ENCODE data around the gene ITGBL1. TPM values are rescaled to one million over a fixed set of nuclear protein-coding genes. Genes with fewer than 3 reads are reported as not detected.
A peak's percentile ranks its signal among the peaks of the same experiment; 100 is the strongest.

The ITGBL1 gene
- total RNA-seq, 1 experiment from 2014 or later: 37.1 TPM

DNA sequence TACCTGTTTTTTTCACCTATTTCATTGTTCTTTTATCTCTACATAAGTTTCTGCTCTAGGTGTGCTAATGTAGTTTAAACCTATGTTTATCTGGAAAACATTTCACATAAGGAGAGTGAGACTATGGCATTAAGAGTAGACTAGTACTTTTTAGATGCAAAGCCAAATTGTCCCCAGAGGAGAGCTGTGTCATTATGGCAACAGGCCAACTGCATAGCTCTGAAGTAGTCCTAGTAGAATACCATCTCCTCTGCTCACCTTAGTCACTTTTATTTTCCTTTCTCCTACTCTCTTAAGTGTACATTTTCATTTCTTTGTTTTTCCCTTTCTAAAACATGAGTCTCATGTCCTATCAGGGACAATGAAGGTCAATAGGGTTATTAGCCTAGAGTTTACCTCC is 123.1 kb downstream of the ITGBL1 start:
- Histone ChIP-seq H3K4me1 (ENCODE audit: insufficient read depth, low read length) (peaks cover 52% of the 10 kb centered on the region), H2AFZ (ENCODE audit: low read length) (no peak overlapping the region), H3F3A (ENCODE audit: low read length, unreplicated experiment) (no peaks in the 10 kb centered on the region), H3K36me3 (ENCODE audit: low read depth, low read length) (no peaks in the 10 kb centered on the region), H3K9ac (ENCODE audit: low read length) (peak overlapping the region; percentile 67; the same call in 1 of the 2 replicates), H3K4me2 (ENCODE audit: low read length) (peak overlapping the region; percentile 62), H3K27me3 (ENCODE audit: low read length) (no peaks in the 10 kb centered on the region), H3K4me3 (ENCODE audit: low read length) (no peak overlapping the region), H3K9me3 (ENCODE audit: low read length) (no peaks in the 10 kb centered on the region), H3K9me2 (replicated peaks; ENCODE audit: low read length) (no peaks in the 10 kb centered on the region), H3K79me2 (ENCODE audit: low read length) (peaks cover 46% of the 10 kb centered on the region), H3K27ac (ENCODE audit: low read length) (peak overlapping the region; percentile 96), H4K20me1 (ENCODE audit: low read length) (no peaks in the 10 kb centered on the region)
- CTCF ChIA-PET: no interaction called here
- POLR2A ChIA-PET (ENCODE audit: unreplicated experiment): no interaction called here
- intact Hi-C loops (cut with micrococcal nuclease): loop anchor here (5.0 kb wide), 1 partner anchor 182 kb away; no protein-coding TSS in a partner anchor
- ATAC-seq: peak; percentile 55
- TF ChIP-seq, protein P1, sequence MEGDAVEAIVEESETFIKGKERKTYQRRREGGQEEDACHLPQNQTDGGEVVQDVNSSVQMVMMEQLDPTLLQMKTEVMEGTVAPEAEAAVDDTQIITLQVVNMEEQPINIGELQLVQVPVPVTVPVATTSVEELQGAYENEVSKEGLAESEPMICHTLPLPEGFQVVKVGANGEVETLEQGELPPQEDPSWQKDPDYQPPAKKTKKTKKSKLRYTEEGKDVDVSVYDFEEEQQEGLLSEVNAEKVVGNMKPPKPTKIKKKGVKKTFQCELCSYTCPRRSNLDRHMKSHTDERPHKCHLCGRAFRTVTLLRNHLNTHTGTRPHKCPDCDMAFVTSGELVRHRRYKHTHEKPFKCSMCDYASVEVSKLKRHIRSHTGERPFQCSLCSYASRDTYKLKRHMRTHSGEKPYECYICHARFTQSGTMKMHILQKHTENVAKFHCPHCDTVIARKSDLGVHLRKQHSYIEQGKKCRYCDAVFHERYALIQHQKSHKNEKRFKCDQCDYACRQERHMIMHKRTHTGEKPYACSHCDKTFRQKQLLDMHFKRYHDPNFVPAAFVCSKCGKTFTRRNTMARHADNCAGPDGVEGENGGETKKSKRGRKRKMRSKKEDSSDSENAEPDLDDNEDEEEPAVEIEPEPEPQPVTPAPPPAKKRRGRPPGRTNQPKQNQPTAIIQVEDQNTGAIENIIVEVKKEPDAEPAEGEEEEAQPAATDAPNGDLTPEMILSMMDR (conservative IDR thresholded peaks at IDR 0.05; ENCODE audit: low read depth, low read length): no peak
- TF ChIP-seq EZH2phosphoT487 (IDR thresholded peaks at IDR 0.05; ENCODE audit: borderline replicate concordance, low read length) (no peak), EZH2 (IDR thresholded peaks at IDR 0.05; ENCODE audit: low read length, unreplicated experiment) (no peak)
- no TSS peak for BruUV-seq (replicated peaks)
- DNase-seq: peak; percentile 71

DNA sequence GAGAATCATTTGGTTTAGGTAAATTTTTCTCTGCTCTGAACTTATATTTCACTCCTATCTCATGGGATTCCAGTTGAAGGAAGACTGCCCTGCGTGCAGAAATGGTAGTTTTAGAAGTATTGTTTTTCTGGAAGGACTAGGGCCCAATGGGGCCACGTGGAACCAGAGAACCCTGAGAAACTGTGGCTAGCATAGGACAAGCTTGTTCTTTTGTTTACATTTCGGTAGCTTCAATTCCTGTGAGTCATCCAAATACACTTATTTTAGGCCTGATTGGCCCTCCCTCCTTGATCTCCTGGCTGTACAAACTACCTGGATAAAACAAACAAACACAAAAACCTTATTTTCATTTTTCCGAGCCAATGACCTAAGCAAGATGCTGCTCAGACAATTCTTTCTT is 124.0 kb downstream of the ITGBL1 start:
- no peaks in the 10 kb centered on the region for H3F3A ChIP-seq (ENCODE audit: low read length, unreplicated experiment)
- no peak overlapping the region for H2AFZ ChIP-seq (ENCODE audit: low read length)
- POLR2A ChIA-PET (ENCODE audit: unreplicated experiment): interaction anchor here (0.5 kb wide), 1 partner anchor 122 kb away, joined by 9 read pairs; no protein-coding TSS in a partner anchor
- H4K20me1 ChIP-seq (ENCODE audit: low read length): no peaks in the 10 kb centered on the region
- peak overlapping the region; percentile 96 for H3K27ac ChIP-seq (ENCODE audit: low read length)
- no peaks in the 10 kb centered on the region for H3K27me3 ChIP-seq (ENCODE audit: low read length)
- intact Hi-C loops (cut with micrococcal nuclease): loop anchor here (5.0 kb wide), 1 partner anchor 181 kb away; no protein-coding TSS in a partner anchor
- TF ChIP-seq EZH2phosphoT487 (IDR thresholded peaks at IDR 0.05; ENCODE audit: borderline replicate concordance, low read length) (no peak), EZH2 (IDR thresholded peaks at IDR 0.05; ENCODE audit: low read length, unreplicated experiment) (no peak)
- TF ChIP-seq, protein P1 (conservative IDR thresholded peaks at IDR 0.05; ENCODE audit: low read depth, low read length): no peak
- H3K9ac ChIP-seq (ENCODE audit: low read length): peak overlapping the region; percentile 67
- H3K79me2 ChIP-seq (ENCODE audit: low read length): peaks cover 39% of the 10 kb centered on the region
- peaks cover 43% of the 10 kb centered on the region for H3K4me1 ChIP-seq (ENCODE audit: insufficient read depth, low read length)
- H3K4me3 ChIP-seq (ENCODE audit: low read length): no peak overlapping the region
- no peaks in the 10 kb centered on the region for H3K9me3 ChIP-seq (ENCODE audit: low read length)
- BruUV-seq (replicated peaks): no TSS peak
- CTCF ChIA-PET: interaction anchor here (0.6 kb wide), 1 partner anchor 38 kb away, joined by 9 read pairs; no protein-coding TSS in a partner anchor
- no peaks in the 10 kb centered on the region for H3K9me2 ChIP-seq (replicated peaks; ENCODE audit: low read length)
- peak; percentile 84 for ATAC-seq
- H3K36me3 ChIP-seq (ENCODE audit: low read depth, low read length): no peaks in the 10 kb centered on the region
- DNase-seq: peak; percentile 74
- peak overlapping the region; percentile 62 for H3K4me2 ChIP-seq (ENCODE audit: low read length)

DNA sequence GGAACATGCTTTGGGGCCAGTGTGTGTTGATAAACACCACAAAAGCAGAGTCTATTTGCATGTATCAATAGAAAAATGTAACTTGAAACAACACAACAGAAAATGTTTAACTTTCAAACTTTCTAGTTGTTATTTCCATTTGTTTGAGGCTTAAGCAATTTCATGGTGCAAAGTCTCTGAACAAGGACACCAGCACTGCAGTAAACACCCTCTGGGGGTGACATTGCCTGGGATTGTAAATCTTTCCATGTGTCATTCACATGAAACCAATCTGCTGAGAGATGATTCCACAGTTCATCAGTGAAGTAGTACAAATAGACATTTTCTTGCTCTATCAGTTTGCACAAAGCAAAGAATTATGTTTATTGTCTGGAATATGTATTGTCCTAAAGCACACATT is 124.5 kb downstream of the ITGBL1 start:
- no peaks in the 10 kb centered on the region for H3K36me3 ChIP-seq (ENCODE audit: low read depth, low read length)
- H3K4me3 ChIP-seq (ENCODE audit: low read length): no peak overlapping the region
- BruUV-seq (replicated peaks): no TSS peak
- ChIA-PET CTCF (no interaction called here), POLR2A (ENCODE audit: unreplicated experiment) (no interaction called here)
- intact Hi-C loops (cut with micrococcal nuclease): loop anchor here (5.0 kb wide), 1 partner anchor 180 kb away; no protein-coding TSS in a partner anchor
- peaks cover 38% of the 10 kb centered on the region for H3K4me1 ChIP-seq (ENCODE audit: insufficient read depth, low read length)
- DNase-seq (no peak), ATAC-seq (no peak)
- H3K9me3 ChIP-seq (ENCODE audit: low read length): no peaks in the 10 kb centered on the region
- peaks cover 34% of the 10 kb centered on the region for H3K79me2 ChIP-seq (ENCODE audit: low read length)
- peak overlapping the region; percentile 17; the same call in 1 of the 2 replicates for H3K4me2 ChIP-seq (ENCODE audit: low read length)
- TF ChIP-seq, protein P1 (conservative IDR thresholded peaks at IDR 0.05; ENCODE audit: low read depth, low read length): no peak
- TF ChIP-seq EZH2phosphoT487 (IDR thresholded peaks at IDR 0.05; ENCODE audit: borderline replicate concordance, low read length): no peak
- no peaks in the 10 kb centered on the region for H3K27me3 ChIP-seq (ENCODE audit: low read length)
- no peaks in the 10 kb centered on the region for H3K9me2 ChIP-seq (replicated peaks; ENCODE audit: low read length)
- no peaks in the 10 kb centered on the region for H3F3A ChIP-seq (ENCODE audit: low read length, unreplicated experiment)
- H4K20me1 ChIP-seq (ENCODE audit: low read length): no peaks in the 10 kb centered on the region
- no peak overlapping the region for H3K9ac ChIP-seq (ENCODE audit: low read length)
- no peak overlapping the region for H2AFZ ChIP-seq (ENCODE audit: low read length)
- H3K27ac ChIP-seq (ENCODE audit: low read length): peak overlapping the region; percentile 25
